Measurements from ENCODE around the gene RNH1. TPM values are rescaled to one million over a fixed set of nuclear protein-coding genes. Genes with fewer than 3 reads are reported as not detected.
"Not testable (repeated sequence)": the region's sequence is repeated elsewhere in the genome, so short reads cannot be mapped to it uniquely, and the experiment has no call there.

The RNH1 gene
- total RNA-seq, 1 experiment from 2014 or later = 316 TPM

- in situ Hi-C loops (cut with HindIII; ENCODE audit: low pct_unique_long_range_greater_than_20kb, low sequenced_read_pairs) = no loop called here
- no peak for DNase-seq (ENCODE audit: low read depth)
These were observed 22.0 kb upstream of the RNH1 start for GRCh38 chr11:528815-529727.

DNA sequence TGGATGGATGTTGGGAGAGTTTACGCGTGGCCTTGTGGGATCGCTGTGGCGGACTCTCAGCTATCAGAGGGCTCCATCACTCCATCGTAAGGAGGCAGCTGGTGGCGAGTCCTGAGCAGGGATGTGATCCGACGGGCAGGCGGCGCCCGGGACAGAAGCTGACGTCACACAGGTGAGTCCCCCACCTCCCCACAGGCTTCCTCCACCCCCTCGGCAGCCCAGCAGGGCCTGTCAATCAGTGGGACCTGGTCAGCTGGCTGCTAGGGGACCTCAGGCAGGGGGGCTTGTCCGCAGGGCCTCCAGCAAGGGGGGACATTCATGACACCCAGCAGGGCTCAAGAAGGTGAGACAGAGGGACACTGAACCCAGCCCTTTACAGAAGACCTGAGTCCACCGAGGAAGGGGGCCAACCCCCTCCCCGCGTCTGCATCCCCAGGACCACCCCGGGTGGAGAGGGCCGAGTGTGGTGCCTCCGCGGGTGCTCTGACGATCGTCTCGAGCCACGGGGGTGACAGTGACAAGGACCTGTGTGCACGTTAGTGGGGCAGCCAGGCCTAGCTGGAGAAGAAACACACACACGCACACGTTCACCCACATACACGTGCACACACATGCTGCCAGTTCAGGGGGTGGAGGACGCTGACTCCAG lies 21.2 kb upstream of the RNH1 start:
- no peak for DNase-seq (ENCODE audit: low read depth)
- in situ Hi-C loops (cut with HindIII; ENCODE audit: low pct_unique_long_range_greater_than_20kb, low sequenced_read_pairs) = no loop called here

DNA sequence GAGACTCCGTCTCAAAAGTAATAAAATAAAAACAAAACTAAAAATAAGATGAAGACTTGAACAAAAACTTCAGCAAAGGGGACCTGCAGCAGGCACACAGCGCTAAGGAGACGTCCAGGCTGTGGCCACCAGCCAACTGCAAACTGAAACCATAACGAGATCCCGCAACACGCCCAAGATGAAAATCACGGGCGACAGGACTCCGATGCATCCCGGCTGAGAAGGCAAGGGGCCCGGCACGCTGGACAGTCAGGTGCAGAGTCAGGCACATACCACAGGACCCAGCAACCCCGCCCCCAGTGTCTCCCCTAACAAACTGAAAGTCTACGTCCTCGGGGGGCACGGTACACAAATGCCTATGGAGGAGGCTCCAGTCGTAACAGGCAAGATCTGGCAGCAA lies 19.1 kb upstream of the RNH1 start:
- in situ Hi-C loops (cut with HindIII; ENCODE audit: low pct_unique_long_range_greater_than_20kb, low sequenced_read_pairs) = no loop called here
- DNase-seq (ENCODE audit: low read depth) = no peak

DNA sequence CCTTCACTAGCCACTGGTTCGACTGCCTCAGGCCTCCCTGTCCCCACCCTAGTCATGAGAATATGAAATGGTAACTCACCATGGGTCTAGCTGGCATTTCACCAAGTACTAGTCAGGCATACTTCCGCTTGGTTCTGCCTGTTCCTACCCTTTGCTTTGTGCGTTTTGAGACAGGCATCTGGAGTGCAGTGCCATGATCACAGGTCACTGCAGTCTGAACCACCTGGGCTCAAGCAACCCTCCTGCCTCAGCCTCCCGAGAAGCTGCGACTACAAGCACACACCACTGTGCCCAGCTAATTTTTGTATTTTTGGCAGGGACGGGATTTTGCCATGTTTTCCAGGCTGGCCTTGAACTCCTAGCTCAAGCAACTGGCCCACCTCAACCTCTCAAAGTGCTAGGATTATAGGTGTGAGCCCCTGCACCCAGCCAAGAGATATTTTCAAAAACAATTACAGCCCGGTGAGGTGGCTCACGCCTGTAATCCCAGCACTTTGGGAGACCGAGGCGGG lies 14.2 kb upstream of the RNH1 start:
- no peak for DNase-seq (ENCODE audit: low read depth)
- in situ Hi-C loops (cut with HindIII; ENCODE audit: low pct_unique_long_range_greater_than_20kb, low sequenced_read_pairs) = no loop called here

DNA sequence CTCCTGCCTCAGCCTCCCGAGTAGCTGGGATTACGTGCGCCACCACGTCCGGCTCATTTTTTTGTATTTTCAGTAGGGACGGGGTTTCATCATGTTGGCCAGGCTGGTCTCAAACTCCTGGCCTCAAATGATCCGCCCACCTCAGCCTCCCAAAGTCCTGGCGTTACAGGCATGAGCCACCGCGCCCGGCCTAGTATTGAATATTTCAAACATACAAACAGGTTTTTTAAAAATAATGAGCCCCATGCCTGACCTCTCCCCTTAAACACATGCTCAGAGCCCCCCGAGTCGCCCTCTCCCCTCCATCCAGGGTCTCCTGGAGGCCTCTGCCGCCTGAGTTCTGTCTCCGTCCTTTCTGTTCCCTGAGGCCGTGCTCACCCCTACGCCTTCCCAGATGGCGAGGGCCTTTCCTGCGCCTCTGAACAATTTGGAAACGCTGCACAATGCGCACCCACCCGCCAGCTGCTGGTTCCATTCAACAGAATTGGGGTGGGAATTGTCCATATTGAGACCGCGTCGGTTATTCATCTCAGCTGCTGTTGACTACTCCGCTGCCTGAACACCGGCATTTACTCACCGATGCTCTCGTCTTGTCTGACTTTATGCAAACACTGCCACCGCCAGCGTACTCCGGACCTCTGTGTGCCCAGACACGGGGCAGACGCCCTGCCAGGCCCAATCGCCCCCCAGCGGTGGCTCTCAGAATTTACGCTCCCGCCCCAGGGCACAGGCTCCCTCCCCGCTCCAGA lies 13.6 kb upstream of the RNH1 start:
- DNase-seq (ENCODE audit: low read depth) = no peak
- in situ Hi-C loops (cut with HindIII; ENCODE audit: low pct_unique_long_range_greater_than_20kb, low sequenced_read_pairs) = no loop called here

DNA sequence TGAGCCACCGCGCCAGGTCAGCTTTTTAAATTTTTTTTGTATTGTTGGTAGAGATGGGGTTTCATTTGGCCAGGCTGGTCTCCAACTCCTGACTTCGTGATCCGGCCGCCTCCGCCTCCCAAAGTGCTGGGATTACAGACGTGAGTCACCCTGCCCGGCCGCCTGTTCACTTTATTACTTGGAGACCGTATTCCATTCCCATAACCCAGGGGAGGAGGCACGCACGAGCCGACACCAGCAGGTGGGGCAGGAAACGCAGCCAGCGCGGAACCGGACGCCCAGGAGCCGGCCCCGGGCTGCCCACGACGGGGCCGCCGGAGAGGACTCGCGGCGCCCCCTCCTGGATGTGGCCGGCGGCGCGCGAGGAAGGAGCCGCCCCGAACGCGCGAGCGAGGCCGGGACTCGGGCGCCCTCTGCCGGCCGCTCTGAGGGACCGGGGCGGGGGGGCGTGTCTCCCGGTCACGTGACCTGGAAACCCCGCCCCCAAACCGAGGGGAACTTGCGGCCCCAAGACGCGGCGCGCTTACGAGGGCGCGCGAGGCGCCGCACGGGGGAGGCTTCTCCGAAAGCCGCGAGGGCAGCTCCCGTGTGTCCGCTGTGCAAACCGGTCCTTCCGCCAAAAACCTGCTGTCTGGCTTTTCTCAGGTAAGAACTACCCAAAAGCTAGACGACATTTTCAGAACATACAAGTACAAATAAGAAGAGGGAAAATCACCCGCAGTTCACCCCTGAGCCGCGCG lies 11.6 kb upstream of the RNH1 start:
- DNase-seq (ENCODE audit: low read depth) = peak; percentile 98
- in situ Hi-C loops (cut with HindIII; ENCODE audit: low pct_unique_long_range_greater_than_20kb, low sequenced_read_pairs) = no loop called here

DNA sequence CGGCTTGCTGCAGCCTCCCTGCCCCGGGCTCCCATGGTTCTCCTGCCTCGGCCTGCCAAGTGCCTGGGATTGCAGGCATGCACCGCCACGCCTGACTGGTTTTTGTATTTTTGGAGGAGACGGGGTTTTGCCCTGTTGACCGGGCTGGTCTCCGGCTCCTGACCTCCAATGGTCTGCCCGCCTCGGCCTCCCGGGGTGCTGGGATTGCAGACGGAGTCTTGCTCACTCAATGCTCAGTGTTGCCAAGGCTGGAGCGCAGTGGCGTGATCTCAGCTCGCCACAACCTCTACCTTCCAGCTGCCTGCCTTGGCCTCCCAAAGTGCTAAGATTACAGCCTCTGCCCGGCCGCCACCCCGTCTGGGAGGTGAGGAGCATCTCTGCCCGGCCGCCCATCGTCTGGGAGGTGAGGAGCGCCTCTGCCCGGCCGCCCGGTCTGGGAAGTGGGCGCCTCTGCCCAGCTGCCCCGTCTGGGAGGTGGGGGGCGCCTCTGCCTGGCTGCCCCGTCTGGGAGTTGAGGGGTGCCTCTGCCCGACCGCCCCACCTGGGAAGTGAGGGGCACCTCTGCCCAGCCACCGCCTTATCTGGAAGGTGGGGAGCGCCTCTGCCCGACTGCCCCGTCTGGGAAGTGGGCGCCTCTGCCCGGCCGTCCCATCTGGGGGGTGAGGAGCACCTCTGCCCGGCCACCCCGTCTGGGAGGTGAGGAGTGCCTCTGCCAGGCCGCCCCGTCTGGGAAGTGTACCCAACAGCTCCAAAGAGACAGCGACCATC lies 10.1 kb upstream of the RNH1 start:
- DNase-seq (ENCODE audit: low read depth); in situ Hi-C loops (cut with HindIII; ENCODE audit: low pct_unique_long_range_greater_than_20kb, low sequenced_read_pairs): not testable (repeated sequence)

- no peak for DNase-seq (ENCODE audit: low read depth)
- in situ Hi-C loops (cut with HindIII; ENCODE audit: low pct_unique_long_range_greater_than_20kb, low sequenced_read_pairs) = no loop called here
These were observed 9.4 kb upstream of the RNH1 start for GRCh38 chr11:516400-516799.

- in situ Hi-C loops (cut with HindIII; ENCODE audit: low pct_unique_long_range_greater_than_20kb, low sequenced_read_pairs) = no loop called here
- DNase-seq (ENCODE audit: low read depth) = no peak
These were observed 8.1 kb upstream of the RNH1 start for GRCh38 chr11:515131-515530.

- in situ Hi-C loops (cut with HindIII; ENCODE audit: low pct_unique_long_range_greater_than_20kb, low sequenced_read_pairs) = no loop called here
- no peak for DNase-seq (ENCODE audit: low read depth)
These were observed 7.6 kb upstream of the RNH1 start for GRCh38 chr11:514606-515005.

- DNase-seq (ENCODE audit: low read depth) = no peak
- in situ Hi-C loops (cut with HindIII; ENCODE audit: low pct_unique_long_range_greater_than_20kb, low sequenced_read_pairs) = no loop called here
These were observed 5.9 kb upstream of the RNH1 start for GRCh38 chr11:512761-513595.

- DNase-seq (ENCODE audit: low read depth) = no peak
- in situ Hi-C loops (cut with HindIII; ENCODE audit: low pct_unique_long_range_greater_than_20kb, low sequenced_read_pairs) = no loop called here
These were observed 1.9 kb upstream of the RNH1 start for GRCh38 chr11:508956-509355.

- DNase-seq (ENCODE audit: low read depth) = no peak
- in situ Hi-C loops (cut with HindIII; ENCODE audit: low pct_unique_long_range_greater_than_20kb, low sequenced_read_pairs) = no loop called here
These were observed 879 bp upstream of the RNH1 start for GRCh38 chr11:507727-508515.

GRCh38 chr11:506238-506994 lies 626 bp downstream of the RNH1 start:
- in situ Hi-C loops (cut with HindIII; ENCODE audit: low pct_unique_long_range_greater_than_20kb, low sequenced_read_pairs) = no loop called here
- peak; percentile 91 for DNase-seq (ENCODE audit: low read depth)

GRCh38 chr11:504994-505344 lies 2.1 kb downstream of the RNH1 start:
- in situ Hi-C loops (cut with HindIII; ENCODE audit: low pct_unique_long_range_greater_than_20kb, low sequenced_read_pairs) = no loop called here
- DNase-seq (ENCODE audit: low read depth) = no peak
